ENCODE results near the gene KCNB1.

Gene KCNB1

GRCh38 chr20:49444553-49444990, 37.9 kb downstream of the KCNB1 start:
- DNase-seq (ENCODE audit: low read depth in 1 of 2, low spot score in 1 of 2), result no peak

- no peak for DNase-seq (ENCODE audit: low read depth in 1 of 2, low spot score in 1 of 2)
Observed at GRCh38 chr20:49437057-49437456, 45.4 kb downstream of the KCNB1 start.

- DNase-seq (ENCODE audit: low read depth in 1 of 2, low spot score in 1 of 2), result no peak
Observed at GRCh38 chr20:49435639-49436038, 46.8 kb downstream of the KCNB1 start.

- DNase-seq (ENCODE audit: low read depth in 1 of 2, low spot score in 1 of 2), result no peak
Observed at GRCh38 chr20:49433333-49433732, 49.1 kb downstream of the KCNB1 start.

DNA sequence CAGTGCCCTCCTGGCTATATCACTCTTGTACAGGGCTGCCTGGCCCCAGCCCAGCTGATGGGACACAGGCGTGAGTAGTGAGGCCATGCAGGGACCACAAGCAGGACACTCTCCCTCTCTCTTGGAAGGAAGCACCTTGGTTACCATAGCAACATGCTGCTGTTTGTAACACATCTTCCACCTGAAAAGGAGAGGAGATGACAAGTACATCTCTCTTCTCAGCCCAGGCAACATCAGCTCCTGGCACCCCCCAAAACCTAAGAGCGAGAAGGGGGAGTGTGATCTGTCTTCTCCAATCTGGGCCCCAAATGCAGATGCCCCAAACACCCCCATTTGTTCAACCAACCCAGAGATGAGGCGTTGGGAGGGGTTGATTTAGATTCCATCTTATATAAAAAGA, 49.9 kb downstream of the KCNB1 start:
- no peak for DNase-seq (ENCODE audit: low read depth in 1 of 2, low spot score in 1 of 2)

DNA sequence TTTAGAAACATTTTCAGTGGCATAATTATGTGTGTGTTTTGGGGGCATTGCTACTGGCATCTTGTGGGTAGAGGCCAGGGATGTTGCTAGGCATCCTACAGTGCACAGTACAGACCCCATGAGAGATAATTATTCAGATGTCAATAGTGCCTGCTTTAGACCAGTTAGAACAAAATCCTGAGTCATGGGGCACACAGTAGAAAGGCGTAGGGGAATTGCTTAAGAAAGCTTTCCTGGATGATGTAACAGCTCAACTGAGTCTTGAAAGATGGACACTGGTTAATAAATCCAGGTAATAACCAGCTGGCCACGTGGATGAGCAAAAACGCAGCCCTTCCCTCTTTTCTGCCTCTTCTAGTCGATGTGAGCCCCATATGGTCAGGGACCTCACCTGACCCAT, 51.1 kb downstream of the KCNB1 start:
- DNase-seq (ENCODE audit: low read depth in 1 of 2, low spot score in 1 of 2), result no peak

DNA sequence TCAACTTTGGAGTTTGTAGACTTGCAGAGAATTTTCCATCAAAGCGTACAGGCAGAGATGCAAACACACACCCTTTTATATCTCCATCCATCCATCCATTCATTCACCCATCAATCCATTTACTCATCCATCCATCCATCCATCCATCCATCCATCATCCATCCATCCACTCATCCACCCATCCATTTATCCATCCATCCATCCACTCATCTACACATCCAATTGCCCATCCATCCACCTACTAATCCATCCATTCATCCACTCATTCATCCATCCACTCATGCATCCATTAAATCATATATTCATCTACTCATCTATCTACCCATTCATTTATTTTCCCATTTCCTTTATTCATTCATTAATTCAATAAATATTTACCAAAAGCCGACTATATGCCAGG, 52.1 kb downstream of the KCNB1 start:
- no peak for DNase-seq (ENCODE audit: low read depth in 1 of 2, low spot score in 1 of 2)

DNA sequence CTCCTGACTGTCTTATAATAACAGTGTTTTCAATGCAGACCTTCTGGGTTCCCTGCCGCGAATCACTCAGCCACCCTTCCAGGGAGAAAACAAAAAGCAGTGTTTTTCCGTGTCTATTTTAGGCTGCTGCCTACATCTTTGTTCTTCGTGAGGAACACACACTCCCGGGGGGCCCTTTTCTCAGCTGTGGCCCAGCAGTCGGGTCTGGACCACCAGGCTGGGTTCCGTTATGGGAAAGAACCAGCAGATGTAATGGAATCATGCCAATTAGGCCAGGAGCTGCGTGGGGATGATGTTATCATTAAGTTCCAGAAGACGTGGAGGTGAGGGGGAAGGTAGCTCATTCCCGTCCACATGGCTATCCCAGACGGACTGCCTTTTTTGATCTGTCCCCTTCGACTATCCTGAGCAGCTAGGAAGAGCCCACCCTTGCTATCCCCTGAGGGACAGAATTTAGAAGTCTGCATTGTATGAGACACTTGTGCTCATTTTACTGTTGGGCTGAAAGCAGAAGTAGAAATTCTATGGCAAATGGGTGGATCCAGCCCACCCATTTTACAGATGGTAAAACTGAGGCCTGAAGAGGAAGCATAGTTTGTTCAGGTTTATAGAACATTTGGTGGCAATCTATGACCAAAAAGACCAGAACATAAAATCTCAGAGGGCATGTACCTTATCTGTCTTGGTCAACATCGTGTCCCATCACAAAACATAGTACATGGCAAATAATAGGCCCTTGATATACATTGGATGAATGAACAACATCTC, 54.5 kb downstream of the KCNB1 start:
- DNase-seq (ENCODE audit: low read depth in 1 of 2, low spot score in 1 of 2), result no peak

DNA sequence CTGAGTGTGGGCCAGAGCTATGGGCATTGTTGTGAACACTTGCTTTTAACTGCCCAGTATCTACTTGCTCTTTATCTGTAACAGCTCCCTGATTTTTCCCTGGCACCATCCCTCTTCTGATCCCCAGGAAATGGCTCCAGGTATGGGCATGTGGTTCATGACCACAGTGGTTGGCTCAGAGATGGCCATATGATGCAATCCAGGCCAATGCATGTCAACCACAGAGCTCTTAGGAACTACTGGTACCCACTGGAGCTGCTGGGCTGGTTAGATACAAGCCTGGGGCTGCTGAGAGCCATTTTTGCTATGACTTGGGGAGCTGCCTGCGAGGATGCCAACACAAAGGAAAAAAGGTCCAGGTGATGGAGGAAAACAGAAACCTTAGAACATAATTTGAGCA, 55.6 kb downstream of the KCNB1 start:
- no peak for DNase-seq (ENCODE audit: low read depth in 1 of 2, low spot score in 1 of 2)

DNA sequence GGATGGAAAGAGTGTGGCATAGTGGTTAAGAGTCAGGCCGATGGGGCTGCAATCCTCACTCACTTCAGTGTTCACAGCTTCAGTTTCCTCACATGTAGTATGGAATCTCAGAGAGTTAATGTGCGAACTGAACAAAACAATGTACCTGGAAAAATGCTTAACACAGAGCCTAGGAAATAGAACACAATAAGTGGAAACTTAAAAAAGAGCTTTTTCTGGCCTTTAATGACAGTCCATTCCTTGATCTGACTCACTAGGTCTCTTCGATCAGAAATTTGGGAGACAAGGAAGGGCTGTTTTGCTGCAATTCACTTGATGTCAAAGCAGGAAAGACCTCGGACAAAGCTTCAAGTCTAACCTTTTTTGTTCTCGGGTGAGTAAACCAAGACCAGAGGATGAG, 56.1 kb downstream of the KCNB1 start:
- DNase-seq (ENCODE audit: low read depth in 1 of 2, low spot score in 1 of 2), result no peak

- no peak for DNase-seq (ENCODE audit: low read depth in 1 of 2, low spot score in 1 of 2)
Observed at GRCh38 chr20:49424536-49424935, 57.9 kb downstream of the KCNB1 start.

DNA sequence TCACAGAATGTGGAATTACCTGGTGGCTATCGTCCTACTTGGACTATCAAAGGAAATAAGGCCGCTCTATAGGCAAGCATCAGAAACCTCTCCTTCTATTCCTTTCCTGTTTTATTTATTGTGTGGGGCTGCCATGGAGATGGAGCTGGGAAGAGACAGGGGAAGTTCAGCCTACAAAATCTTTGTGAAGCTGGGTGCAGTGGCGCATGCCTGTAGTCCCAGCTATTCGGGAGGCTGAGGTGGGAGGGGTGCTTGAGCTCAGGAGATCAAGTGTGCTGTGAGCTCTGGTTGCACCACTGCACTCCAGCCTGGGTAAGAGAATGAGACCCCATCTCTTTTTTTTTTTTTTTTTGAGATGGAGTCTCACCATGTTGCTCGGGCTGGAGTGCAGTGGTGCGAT, 60.3 kb downstream of the KCNB1 start:
- DNase-seq (ENCODE audit: low read depth in 1 of 2, low spot score in 1 of 2), result no peak

DNA sequence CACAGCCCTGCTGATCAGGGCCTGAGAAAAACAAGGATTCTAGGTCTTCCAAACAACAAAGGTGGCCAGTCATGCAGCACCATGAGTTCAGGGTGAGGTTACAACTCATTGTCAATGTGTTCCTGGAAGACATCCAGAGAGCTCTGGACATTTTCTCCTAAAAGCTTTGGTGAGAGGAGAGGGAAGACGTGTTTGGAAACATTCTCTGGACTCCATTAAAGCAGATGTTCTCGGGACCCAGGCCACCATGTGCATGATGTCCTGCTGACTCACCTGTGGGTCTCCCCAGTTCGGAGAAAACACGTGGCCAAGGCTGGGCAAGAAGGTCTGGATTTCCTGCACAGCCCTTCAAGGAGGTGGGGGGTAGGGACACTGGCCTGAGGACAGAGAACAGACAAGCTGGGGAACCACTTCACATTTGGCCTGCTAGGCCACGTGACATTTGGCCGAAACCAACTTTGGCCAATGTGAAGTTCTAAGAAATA, 61.6 kb downstream of the KCNB1 start:
- no peak for DNase-seq (ENCODE audit: low read depth in 1 of 2, low spot score in 1 of 2)

GRCh38 chr20:49420292-49420691, 62.2 kb downstream of the KCNB1 start:
- DNase-seq (ENCODE audit: low read depth in 1 of 2, low spot score in 1 of 2), result no peak

DNA sequence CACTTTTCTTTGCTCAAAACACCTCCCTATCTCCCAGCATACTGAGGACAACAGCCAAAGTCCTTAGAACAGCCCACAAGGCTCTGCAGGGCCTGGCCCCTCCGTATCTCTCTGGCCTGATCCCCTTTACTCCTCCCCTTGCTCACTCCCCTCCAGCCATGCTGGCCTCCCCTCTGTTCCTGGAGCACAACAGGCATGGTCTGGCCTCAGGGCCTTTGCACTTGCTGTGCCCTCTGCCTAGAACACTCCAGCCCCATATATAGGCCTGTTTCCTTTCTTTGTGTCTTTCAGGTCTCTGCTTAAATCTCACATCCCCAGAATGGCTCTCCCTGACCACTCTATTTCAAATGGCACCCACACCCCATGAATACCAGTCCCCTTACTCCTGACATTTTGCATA, 62.7 kb downstream of the KCNB1 start:
- no peak for DNase-seq (ENCODE audit: low read depth in 1 of 2, low spot score in 1 of 2)

GRCh38 chr20:49418809-49419208, 63.7 kb downstream of the KCNB1 start:
- DNase-seq (ENCODE audit: low read depth in 1 of 2, low spot score in 1 of 2), result no peak

- DNase-seq (ENCODE audit: low read depth in 1 of 2, low spot score in 1 of 2), result no peak
Observed at GRCh38 chr20:49417843-49418555, 64.5 kb downstream of the KCNB1 start.

GRCh38 chr20:49415668-49416044, 66.8 kb downstream of the KCNB1 start:
- DNase-seq (ENCODE audit: low read depth in 1 of 2, low spot score in 1 of 2), result no peak

GRCh38 chr20:49415005-49415667, 67.3 kb downstream of the KCNB1 start:
- no peak for DNase-seq (ENCODE audit: low read depth in 1 of 2, low spot score in 1 of 2)

DNA sequence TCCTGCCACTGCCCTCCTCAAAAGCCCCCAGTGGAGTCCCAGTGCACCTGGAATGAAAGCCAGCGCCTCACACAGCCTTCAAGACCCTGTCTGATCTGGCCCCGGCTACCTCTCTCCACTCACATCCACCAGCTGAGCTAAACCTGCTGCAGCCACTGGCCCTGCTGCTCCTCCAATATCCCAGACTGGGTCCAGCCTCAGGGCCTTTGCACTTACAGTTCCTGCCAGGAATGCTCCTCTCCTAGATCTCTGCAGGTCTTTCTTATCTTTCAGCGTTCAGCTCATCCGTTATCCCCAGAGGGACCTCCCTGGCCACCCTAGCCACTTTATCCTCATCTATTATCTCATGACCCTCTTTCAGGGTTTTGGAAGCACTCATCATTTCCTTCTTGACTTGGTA, 68.8 kb downstream of the KCNB1 start:
- DNase-seq (ENCODE audit: low read depth in 1 of 2, low spot score in 1 of 2), result no peak

DNA sequence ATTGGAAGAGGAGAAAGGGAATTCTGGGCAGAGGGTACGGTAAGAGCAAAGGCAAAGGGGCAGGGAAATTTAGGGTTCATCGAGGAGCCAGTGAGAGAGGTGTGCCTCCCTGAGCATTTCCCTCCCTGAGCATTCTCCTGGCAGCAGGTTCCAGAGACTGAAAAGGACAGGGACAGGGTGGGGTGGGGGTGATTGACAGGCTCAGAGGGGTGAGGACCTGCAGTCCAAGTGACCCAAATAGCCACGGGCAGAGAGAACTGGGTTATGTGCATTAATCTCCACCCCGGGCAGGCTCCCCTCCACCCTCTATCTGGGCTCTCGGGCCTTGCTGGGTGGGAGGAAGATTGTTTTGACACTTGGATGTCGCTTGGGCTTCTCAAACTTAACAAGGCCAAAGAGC, 69.5 kb downstream of the KCNB1 start:
- no peak for DNase-seq (ENCODE audit: low read depth in 1 of 2, low spot score in 1 of 2)

- no peak for DNase-seq (ENCODE audit: low read depth in 1 of 2, low spot score in 1 of 2)
Observed at GRCh38 chr20:49412254-49412653, 70.2 kb downstream of the KCNB1 start.

Measured in activated T-helper 1 cell treated with anti-CD3 and anti-CD28 coated beads, Interleukin-2, amount 50 U/mL, for 16 hours (primary cell).